ACHN (cell line): Measurements from ENCODE around the gene NINJ1.
"Not testable (repeated sequence)": the region's sequence is repeated elsewhere in the genome, so short reads cannot be mapped to it uniquely, and the experiment has no call there.

Experiments
- DNase-seq: peaks from one replicate; pipeline ENCODE4 v3.0.0-alpha.2; 2015
- in situ Hi-C: cut with HindIII; loops from 2 replicates; pipeline ENCODE4 v1.10.0; 2017; ENCODE audit warnings: low sequenced_read_pairs, low pct_ligation_motif_present, low pct_unique_long_range_greater_than_20kb

NINJ1 gene

GRCh38 chr9:93164085-93164484, 30.0 kb upstream of the NINJ1 start:
- DNase-seq = no peak
- in situ Hi-C loops = no loop called here

GRCh38 chr9:93161786-93162562, 27.9 kb upstream of the NINJ1 start:
- DNase-seq = no peak
- in situ Hi-C loops = no loop called here

GRCh38 chr9:93159601-93160471, 25.8 kb upstream of the NINJ1 start:
- peak; percentile 73 for DNase-seq
- in situ Hi-C loops = no loop called here

- in situ Hi-C loops = no loop called here
These were observed 22.5 kb upstream of the NINJ1 start for GRCh38 chr9:93156475-93157008.

GRCh38 chr9:93155716-93156474, 21.8 kb upstream of the NINJ1 start:
- in situ Hi-C loops = no loop called here
- DNase-seq = no peak

More at GRCh38 chr9:93156475-93157008, 22.5 kb upstream of the NINJ1 start:
- DNase-seq = no peak

- in situ Hi-C loops = no loop called here
- DNase-seq = peak; percentile 50
These were observed 20.3 kb upstream of the NINJ1 start for GRCh38 chr9:93154293-93154903.

GRCh38 chr9:93151097-93151784, 17.2 kb upstream of the NINJ1 start:
- in situ Hi-C loops = no loop called here
- DNase-seq = no peak

- in situ Hi-C loops = no loop called here
- DNase-seq = no peak
These were observed 15.3 kb upstream of the NINJ1 start for GRCh38 chr9:93149361-93149760.

GRCh38 chr9:93148721-93149120, 14.7 kb upstream of the NINJ1 start:
- DNase-seq = no peak
- in situ Hi-C loops = no loop called here

- in situ Hi-C loops = no loop called here
- DNase-seq = no peak
These were observed 13.6 kb upstream of the NINJ1 start for GRCh38 chr9:93147632-93148031.

GRCh38 chr9:93146696-93147095, 12.6 kb upstream of the NINJ1 start:
- in situ Hi-C loops, DNase-seq: not testable (repeated sequence)

GRCh38 chr9:93143830-93144530, 9.9 kb upstream of the NINJ1 start:
- in situ Hi-C loops = no loop called here
- DNase-seq = no peak

- in situ Hi-C loops = no loop called here
- no peak for DNase-seq
These were observed 7.9 kb upstream of the NINJ1 start for GRCh38 chr9:93141771-93142483.

GRCh38 chr9:93139365-93140182, 5.5 kb upstream of the NINJ1 start:
- in situ Hi-C loops = no loop called here
- no peak for DNase-seq

GRCh38 chr9:93138171-93138764, 4.2 kb upstream of the NINJ1 start:
- in situ Hi-C loops = no loop called here
- no peak for DNase-seq

- in situ Hi-C loops = no loop called here
These were observed 3.3 kb upstream of the NINJ1 start for GRCh38 chr9:93137362-93137761.

More at GRCh38 chr9:93137362-93137761, 3.3 kb upstream of the NINJ1 start:
- DNase-seq = no peak
